ENCODE results near the gene CASQ1. TPM values are rescaled to one million over a fixed set of nuclear protein-coding genes. Genes with fewer than 3 reads are reported as not detected.

The CASQ1 gene
- total RNA-seq = not detected in 2 replicates

- no peak for DNase-seq (ENCODE audit: low read depth)
- TF ChIP-seq CTCF (IDR thresholded peaks at IDR 0.05; ENCODE audit: insufficient read depth, low read depth, low read length) = no peak
- H3K4me3 ChIP-seq (ENCODE audit: low read depth, low read length) = no peak within 1 kb of the TSS
These were observed at the start of gene CASQ1 for GRCh38 chr1:160189649-160190625. CASQ1 (plus strand) TSS chr1:160190575; CDS start chr1:160190752, 177 bp downstream.

GRCh38 chr1:160143695-160144094, 46.7 kb upstream of the CASQ1 start:
- no peak overlapping the region for H3K4me3 ChIP-seq (ENCODE audit: low read depth, low read length)
- TF ChIP-seq CTCF (IDR thresholded peaks at IDR 0.05; ENCODE audit: insufficient read depth, low read depth, low read length) = no peak
- DNase-seq (ENCODE audit: low read depth) = no peak

GRCh38 chr1:160144921-160145320, 45.5 kb upstream of the CASQ1 start:
- no peak overlapping the region for H3K4me3 ChIP-seq (ENCODE audit: low read depth, low read length)
- DNase-seq (ENCODE audit: low read depth) = no peak
- TF ChIP-seq CTCF (IDR thresholded peaks at IDR 0.05; ENCODE audit: insufficient read depth, low read depth, low read length) = no peak

GRCh38 chr1:160146107-160146506, 44.3 kb upstream of the CASQ1 start:
- no peak for TF ChIP-seq CTCF (IDR thresholded peaks at IDR 0.05; ENCODE audit: insufficient read depth, low read depth, low read length)
- no peak overlapping the region for H3K4me3 ChIP-seq (ENCODE audit: low read depth, low read length)
- DNase-seq (ENCODE audit: low read depth) = no peak

- no peak overlapping the region for H3K4me3 ChIP-seq (ENCODE audit: low read depth, low read length)
- no peak for DNase-seq (ENCODE audit: low read depth)
- TF ChIP-seq CTCF (IDR thresholded peaks at IDR 0.05; ENCODE audit: insufficient read depth, low read depth, low read length) = no peak
These were observed 42.3 kb upstream of the CASQ1 start for GRCh38 chr1:160148121-160148520.

GRCh38 chr1:160149233-160149632, 41.1 kb upstream of the CASQ1 start:
- DNase-seq (ENCODE audit: low read depth) = no peak

More at GRCh38 chr1:160149233-160149632, 41.1 kb upstream of the CASQ1 start:
- no peak overlapping the region for H3K4me3 ChIP-seq (ENCODE audit: low read depth, low read length)
- TF ChIP-seq CTCF (IDR thresholded peaks at IDR 0.05; ENCODE audit: insufficient read depth, low read depth, low read length) = no peak
